GM18870 (cell line): ENCODE results near the gene SYT7.
"Not testable (repeated sequence)": the region's sequence is repeated elsewhere in the genome, so short reads cannot be mapped to it uniquely, and the experiment has no call there.

Experiments
- ATAC-seq: cut with Tn5 transposase; IDR thresholded peaks from one replicate; pipeline ENCODE4 v1.9.1; 2021; ENCODE audit warnings: moderate library complexity; ENCODE audit not compliant: unreplicated experiment

The SYT7 gene

GRCh38 chr11:61581030-61581928 is at the start of gene SYT7:
Gene SYT7 (minus strand): TSS chr11:61581076. CDS start chr11:61580820, 256 bp downstream.
- peak; percentile 75 for ATAC-seq

GRCh38 chr11:61630089-61630488 is 49.2 kb upstream of the SYT7 start:
- no peak for ATAC-seq

- ATAC-seq, result no peak
Measured at GRCh38 chr11:61629082-61629833, 48.4 kb upstream of the SYT7 start.

GRCh38 chr11:61628662-61628970 is 47.7 kb upstream of the SYT7 start:
- no peak for ATAC-seq

GRCh38 chr11:61627850-61628661 is 47.2 kb upstream of the SYT7 start:
- no peak for ATAC-seq

GRCh38 chr11:61626580-61627380 is 45.9 kb upstream of the SYT7 start:
- no peak for ATAC-seq

GRCh38 chr11:61625525-61625924 is 44.6 kb upstream of the SYT7 start:
- ATAC-seq, result no peak

GRCh38 chr11:61621917-61622585 is 41.2 kb upstream of the SYT7 start:
- ATAC-seq, result no peak

GRCh38 chr11:61619471-61620226 is 38.8 kb upstream of the SYT7 start:
- no peak for ATAC-seq

- no peak for ATAC-seq
Measured at GRCh38 chr11:61618978-61619377, 38.1 kb upstream of the SYT7 start.

- ATAC-seq, result no peak
Measured at GRCh38 chr11:61617515-61617914, 36.6 kb upstream of the SYT7 start.

- ATAC-seq, result no peak
Measured at GRCh38 chr11:61616434-61616833, 35.6 kb upstream of the SYT7 start.

- not testable (repeated sequence) for ATAC-seq
Measured at GRCh38 chr11:61614782-61615181, 33.9 kb upstream of the SYT7 start.

- no peak for ATAC-seq
Measured at GRCh38 chr11:61613870-61614269, 33.0 kb upstream of the SYT7 start.

- no peak for ATAC-seq
Measured at GRCh38 chr11:61613051-61613450, 32.2 kb upstream of the SYT7 start.

GRCh38 chr11:61611309-61611708 is 30.4 kb upstream of the SYT7 start:
- ATAC-seq, result no peak

GRCh38 chr11:61610905-61611304 is 30.0 kb upstream of the SYT7 start:
- no peak for ATAC-seq

GRCh38 chr11:61609980-61610366 is 29.1 kb upstream of the SYT7 start:
- no peak for ATAC-seq
